Psoas muscle (tissue), 8 donors: ENCODE data around the gene PYURF. TPM values are rescaled to one million over a fixed set of nuclear protein-coding genes. Genes with fewer than 3 reads are reported as not detected.

Experiments used
- ATAC-seq, 4 donors: fragments of 200-7000 bp; cut with Tn5 transposase; one replicate each; pipeline ENCODE4 v1.9.1; 2020; ENCODE audit warnings: moderate library complexity in 3 of 4, mild to moderate bottlenecking in 2 of 4
- DNase-seq, 2 donors: peaks; one replicate each; pipeline ENCODE4 v3.0.0-alpha.2; 2020
- H3K27ac ChIP-seq: fragments of 200-600 bp; one replicate; pipeline ENCODE4 v1.8.0; 2022
- H3K27me3 ChIP-seq, 3 donors: fragments of 200-600 bp in 1 of 3; one replicate each; pipeline versions ENCODE4 v1.6.1 to v1.8.0; 2013 to 2022; ENCODE audit warnings: low read length in 2 of 3, mild to moderate bottlenecking in 2 of 3, moderate library complexity in 1 of 3; ENCODE audit not compliant: insufficient read depth in 3 of 3
- H3K36me3 ChIP-seq, 2 donors: fragments of 200-600 bp in 1 of 2; one replicate each; pipeline versions ENCODE4 v1.6.1 to v1.8.0; 2013 to 2022; ENCODE audit warnings: low read depth in 1 of 2, mild to moderate bottlenecking in 1 of 2, moderate library complexity in 1 of 2; ENCODE audit not compliant: insufficient read depth in 1 of 2
- H3K4me1 ChIP-seq: fragments of 200-600 bp; one replicate; pipeline ENCODE4 v1.8.0; 2022
- H3K4me3 ChIP-seq: fragments of 200-600 bp; one replicate; pipeline ENCODE4 v1.8.0; 2022; ENCODE audit warnings: mild to moderate bottlenecking
- H3K9me3 ChIP-seq: fragments of 200-600 bp; one replicate; pipeline ENCODE4 v1.8.0; 2022
- CTCF ChIP-seq: fragments of 200-600 bp; IDR thresholded peaks from one replicate; pipeline ENCODE4 v1.8.0; 2022; ENCODE audit warnings: antibody characterized with exemption
- WGBS, 3 donors: extraction: QIAGEN DNeasy Blood & Tissue Kit; methylation state at CpG; one replicate each; pipeline versions ENCODE4 v1.1.6 to v1.1.7; 2013; 5-methylcytosine and 5-hydroxymethylcytosine counted together
- intact Hi-C, 2 donors: fragments of 100-400 bp; cut with DNase I; formaldehyde crosslinking; loops; one replicate each; pipeline versions ENCODE4 v1.11.0 to v1.14.2; 2022
- polyA plus RNA-seq, 3 donors: library from polyadenylated mRNA; stranded (reverse); fragments of 200-250 nt; gene quantifications; one replicate each; pipeline ENCODE4 v1.2.3, GENCODE V29; 2013
- total RNA-seq, 4 donors: library from RNA; stranded (reverse); fragmentation: NEBNext Ultra II Directional in 2 of 4; extraction: Animal tissue kit (Norgen Biotek cat#: 25700) in 2 of 4; gene quantifications; one replicate each; pipeline versions ENCODE4 v1.2.1 to v1.2.4, GENCODE V29; 2021 to 2023
- donor health status: healthy with polysubstance abuse.
- donor health status: DM: no; HTN: no; CAD: no; lungs with moderate emphysema.
- donor health status: Bipolar disorder and iron deficiency.
- donor health status: healthy.
- donor health status: DM: yes; HTN: yes; CAD: no.
- donor health status: DM: no; HTN: no; CAD: no.
- donor health status: DM: no; HTN: no; CAD: no.
- donor health status: DM: yes; HTN: yes; CAD: no.

Gene PYURF
- total and polyA plus RNA-seq, 7 donors = 51.8 to 106 (median 61.8) TPM

- WGBS, 3 donors = 74 to 84% (median 77%) methylated on average over 3 of the region's 3 CpGs
- Histone ChIP-seq H3K4me3 (no peak overlapping the region), H3K9me3 (no peaks in the 10 kb centered on the region), H3K4me1 (peaks cover 6% of the 10 kb centered on the region), H3K27me3 (no peaks in the 10 kb centered on the region), H3K36me3 (peaks cover 0 to 27% of the 10 kb centered on the region in 2 donors), H3K27ac (no peak overlapping the region)
- intact Hi-C loops = loop anchor here (5.0 to 10.0 kb wide), 3 partner anchors 483 to 666 kb away; no protein-coding TSS in a partner anchor
- TF ChIP-seq CTCF = no peak
- no peak for ATAC-seq
- DNase-seq = no peak
Measured at GRCh38 chr4:88517825-88518224, 5.8 kb downstream of the PYURF start.

GRCh38 chr4:88516746-88517145 lies 6.8 kb downstream of the PYURF start:
- Histone ChIP-seq H3K27ac (no peak overlapping the region), H3K27me3 (no peaks in the 10 kb centered on the region), H3K4me1 (no peaks in the 10 kb centered on the region), H3K36me3 (peaks cover 0 to 25% of the 10 kb centered on the region in 2 donors), H3K4me3 (no peak overlapping the region), H3K9me3 (no peaks in the 10 kb centered on the region)
- intact Hi-C loops = loop anchor here (5.0 to 10.0 kb wide), 3 partner anchors 482 to 664 kb away; no protein-coding TSS in a partner anchor
- DNase-seq (no peak), ATAC-seq (no peak)
- 82 to 92% (median 90%) methylated on average over 3 of the region's 3 CpGs for WGBS, 3 donors
- no peak for TF ChIP-seq CTCF

GRCh38 chr4:88514557-88515511 lies 8.7 kb downstream of the PYURF start:
- no peak for DNase-seq
- Histone ChIP-seq H3K9me3 (no peaks in the 10 kb centered on the region), H3K27ac (no peak overlapping the region), H3K4me1 (no peaks in the 10 kb centered on the region), H3K4me3 (no peak overlapping the region), H3K27me3 (peaks cover 0 to 2% (median 0%) of the 10 kb centered on the region in 3 donors), H3K36me3 (peaks cover 0 to 6% of the 10 kb centered on the region in 2 donors)
- WGBS, 3 donors = 83 to 86% (median 86%) methylated on average over 8 of the region's 8 CpGs
- no peak for ATAC-seq
- intact Hi-C loops = loop anchor here (2.0 to 10.0 kb wide), 5 partner anchors 296 to 663 kb away; no protein-coding TSS in a partner anchor
- TF ChIP-seq CTCF = no peak

DNA sequence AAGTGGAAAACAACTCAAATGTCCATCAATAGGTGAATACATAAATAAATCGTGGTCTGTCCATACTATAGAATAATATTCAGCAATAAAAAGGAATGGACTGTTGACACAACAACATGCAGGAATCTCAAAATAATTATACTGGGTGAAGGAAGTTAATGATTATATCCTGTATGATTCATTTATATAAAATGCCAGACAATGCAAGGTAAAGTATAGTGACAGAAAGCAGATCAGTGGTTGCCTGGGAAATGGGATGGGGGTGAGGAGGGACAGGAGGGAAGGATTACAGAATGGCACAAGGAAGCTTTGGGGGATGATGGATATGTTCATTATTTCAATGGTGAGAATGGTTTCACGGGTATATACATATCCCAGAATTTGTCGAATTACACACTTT lies 12.3 kb downstream of the PYURF start:
- H3K36me3 ChIP-seq = no peaks in the 10 kb centered on the region
- no peaks in the 10 kb centered on the region for H3K4me1 ChIP-seq
- H3K27ac ChIP-seq = no peak overlapping the region
- H3K27me3 ChIP-seq = peaks cover 0 to 2% (median 0%) of the 10 kb centered on the region in 3 donors
- intact Hi-C loops = loop anchor here (5.0 to 10.0 kb wide), 3 partner anchors 474 to 656 kb away; no protein-coding TSS in a partner anchor
- ATAC-seq (no peak), DNase-seq (no peak)
- H3K9me3 ChIP-seq = no peaks in the 10 kb centered on the region
- no peak for TF ChIP-seq CTCF
- no peak overlapping the region for H3K4me3 ChIP-seq
- WGBS, 3 donors = 81 to 87% (median 82%) methylated on average over 3 of the region's 3 CpGs
